HG03520 (cell line): ENCODE data around the gene KLK11.
"Not testable (repeated sequence)": the region's sequence is repeated elsewhere in the genome, so short reads cannot be mapped to it uniquely, and the experiment has no call there.

Experiments
- ATAC-seq: cut with Tn5 transposase; IDR thresholded peaks from one replicate; pipeline ENCODE4 v1.9.1; 2021; ENCODE audit warnings: mild to moderate bottlenecking, moderate library complexity; ENCODE audit not compliant: unreplicated experiment

The KLK11 gene

DNA sequence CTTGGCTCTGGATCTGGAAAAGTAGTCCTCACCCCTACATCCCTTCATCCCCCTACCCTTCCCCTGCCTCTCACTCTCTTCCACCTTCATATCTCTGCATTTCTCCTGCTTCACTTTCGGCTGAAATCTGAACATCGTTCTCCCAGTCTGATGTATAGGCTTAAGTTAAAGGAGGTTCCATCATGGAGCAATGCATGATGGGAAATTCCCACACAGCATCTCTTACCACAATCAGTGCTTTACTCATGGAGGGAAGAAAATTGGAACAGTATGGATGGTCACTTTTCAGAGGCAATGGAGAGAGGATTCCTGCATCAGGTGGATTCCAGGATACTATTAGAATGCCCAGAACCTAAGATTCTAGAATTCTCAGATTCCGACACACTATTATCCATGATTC is 18.9 kb downstream of the KLK11 start:
- no peak for ATAC-seq

DNA sequence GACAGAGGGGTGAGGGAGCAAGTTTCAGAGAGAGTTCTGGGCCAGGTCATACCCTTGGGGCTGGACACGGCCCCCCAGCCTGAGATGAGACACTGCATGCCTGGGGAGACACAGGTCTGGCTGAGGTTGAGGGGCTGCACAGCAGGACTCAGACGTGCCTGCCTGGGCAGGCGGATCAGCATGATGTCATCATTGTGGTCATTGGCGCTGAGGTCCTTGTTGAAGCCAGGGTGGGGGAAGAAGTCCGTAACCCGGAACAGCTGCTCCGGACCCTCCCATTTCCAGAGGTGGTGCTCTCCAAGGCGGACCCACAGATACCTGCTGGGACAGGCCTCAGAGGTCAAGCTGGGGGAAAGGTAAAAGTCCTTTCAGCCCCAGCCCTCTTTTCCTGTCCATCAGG is 20.0 kb downstream of the KLK11 start:
- ATAC-seq: no peak

DNA sequence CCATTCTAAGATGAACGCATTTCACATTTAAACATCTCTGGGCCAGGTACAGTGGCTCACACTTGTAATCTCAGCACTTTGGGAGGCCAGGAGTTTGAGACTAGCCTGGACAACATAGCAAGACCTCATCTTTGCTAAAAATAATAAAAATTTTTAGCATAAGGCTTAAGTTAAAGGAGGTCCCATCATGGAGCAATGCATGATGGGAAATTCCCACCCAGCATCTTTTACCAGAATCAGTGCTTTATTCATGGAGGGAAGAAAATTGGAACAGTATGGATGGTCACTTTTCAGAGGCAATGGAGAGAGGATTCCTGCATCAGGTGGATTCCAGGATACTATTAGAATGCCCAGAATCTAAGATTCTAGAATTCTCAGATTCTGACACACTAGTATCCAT is 21.2 kb downstream of the KLK11 start:
- no peak for ATAC-seq

DNA sequence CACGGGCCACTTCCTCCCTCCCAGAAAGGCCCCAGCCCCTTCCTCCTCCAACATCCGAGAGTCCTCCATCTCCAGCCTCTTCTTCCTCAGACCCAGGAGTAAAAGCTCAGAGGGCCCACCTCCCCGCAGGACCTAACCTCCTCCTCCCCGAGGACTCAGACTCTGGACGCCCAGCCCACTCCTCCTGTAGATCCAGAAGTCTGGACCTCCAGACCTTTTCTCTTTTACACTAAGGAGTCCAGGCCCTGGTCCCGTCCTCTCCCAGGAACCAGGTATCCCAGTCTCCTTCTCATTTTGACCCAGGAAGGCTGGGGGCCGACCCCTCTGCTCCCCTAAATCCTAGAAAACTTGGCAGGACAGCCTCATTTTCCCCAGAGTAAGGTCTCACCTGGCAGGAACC is 23.1 kb downstream of the KLK11 start:
- ATAC-seq: no peak

DNA sequence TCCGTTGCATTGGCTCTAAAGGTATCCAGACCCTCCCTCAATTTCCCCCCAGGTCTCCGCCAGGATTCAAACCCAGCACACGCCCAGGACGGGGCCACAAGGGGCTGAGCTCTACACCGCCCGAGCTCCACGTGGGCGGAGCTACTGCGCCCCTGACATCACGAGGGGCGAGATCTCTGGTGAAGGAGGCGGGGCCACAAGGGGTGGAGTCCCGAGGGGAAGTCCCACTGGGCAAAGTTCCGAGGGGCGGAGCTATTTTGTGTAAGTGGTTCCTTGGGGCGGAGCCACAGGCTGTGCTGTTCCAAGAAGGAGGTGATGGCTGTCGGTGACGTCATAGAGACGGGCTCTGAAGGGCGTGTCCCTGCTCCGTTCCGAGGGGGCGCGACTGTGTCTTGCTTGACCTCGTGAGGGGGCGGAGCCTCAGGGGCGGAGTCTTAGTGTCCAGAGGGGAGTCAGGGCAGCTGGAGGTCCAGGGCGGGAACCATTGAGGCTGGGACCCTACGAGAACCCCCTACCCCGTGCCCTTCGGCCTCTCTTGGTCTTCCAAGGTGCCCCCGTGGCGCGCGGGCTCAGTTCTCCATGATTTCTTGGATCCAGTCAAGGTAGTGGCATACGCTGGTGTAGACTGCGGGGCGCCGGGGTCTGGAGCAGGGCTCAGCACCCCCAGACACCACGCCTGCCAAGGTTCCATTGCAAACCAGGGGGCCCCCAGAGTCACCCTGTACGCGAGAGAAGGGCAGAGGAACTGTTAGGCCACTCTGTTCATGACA is 23.7 kb downstream of the KLK11 start:
- ATAC-seq: no peak

DNA sequence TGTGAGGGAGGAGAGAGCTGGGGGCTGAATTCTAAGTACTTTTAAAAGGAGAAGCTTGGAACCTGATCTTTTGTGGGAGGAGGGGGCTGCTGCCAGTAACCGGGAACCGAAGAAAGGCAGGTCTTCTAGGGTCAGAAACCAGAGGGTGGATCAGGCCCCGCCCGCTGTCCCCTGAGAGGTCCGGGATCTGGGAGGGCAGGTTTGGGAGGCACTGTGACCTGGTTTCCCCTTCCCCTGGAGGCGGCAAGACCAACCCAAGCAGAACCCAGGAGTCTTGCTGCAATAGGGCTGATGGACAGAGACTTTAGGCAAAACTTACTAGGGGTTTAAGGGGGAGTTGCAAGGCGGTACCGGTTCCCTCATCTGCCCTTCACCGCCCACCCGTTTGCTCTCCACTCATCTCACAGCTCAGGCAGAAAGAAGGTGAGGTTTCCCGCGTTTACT is 24.3 kb downstream of the KLK11 start:
- no peak for ATAC-seq

DNA sequence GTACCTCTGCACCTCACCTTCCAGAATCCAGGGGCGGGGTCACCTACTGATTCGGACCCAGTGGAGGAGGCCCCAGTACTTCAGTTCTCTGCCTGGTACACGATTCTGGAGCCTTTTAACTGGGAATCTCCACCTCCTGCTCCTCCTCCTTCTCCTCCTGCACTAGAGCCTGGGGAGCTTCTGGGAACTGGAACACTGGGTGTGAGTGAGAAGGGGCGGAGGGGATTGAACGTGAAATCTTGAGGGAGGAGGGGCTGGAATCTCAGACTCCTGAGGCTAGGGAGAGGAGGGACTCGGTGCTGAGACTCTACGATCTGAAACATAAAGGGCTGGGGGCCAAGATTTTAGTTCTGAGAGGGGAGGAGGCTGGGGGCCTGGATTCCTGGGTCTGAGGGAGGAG is 24.9 kb downstream of the KLK11 start, which contains the start of gene KLK8:
Gene KLK8 (minus strand): TSS at position 90 of the 400 bp plus-strand sequence. CDS start 437 bp downstream, outside the sequence.
- no peak for ATAC-seq

DNA sequence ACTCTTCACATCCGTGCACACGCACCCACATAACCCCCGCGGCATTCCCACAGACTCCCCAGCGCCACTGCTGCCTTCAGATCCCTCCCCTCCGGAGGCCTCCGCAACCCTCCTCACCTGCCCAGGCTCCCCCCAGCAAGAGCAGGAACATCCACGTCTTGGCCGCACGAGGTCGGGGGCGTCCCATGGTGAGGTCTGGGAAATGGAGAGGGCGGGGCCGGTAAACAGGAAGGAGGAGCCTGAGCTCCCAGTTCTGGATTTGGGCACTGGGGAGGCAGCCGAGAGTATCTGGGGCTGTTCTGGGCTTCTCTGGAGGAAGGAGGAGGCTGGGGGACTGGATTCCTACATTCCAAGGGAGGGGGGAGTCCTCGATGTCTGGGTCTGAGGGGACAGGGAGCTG is 25.4 kb downstream of the KLK11 start:
- ATAC-seq: no peak

DNA sequence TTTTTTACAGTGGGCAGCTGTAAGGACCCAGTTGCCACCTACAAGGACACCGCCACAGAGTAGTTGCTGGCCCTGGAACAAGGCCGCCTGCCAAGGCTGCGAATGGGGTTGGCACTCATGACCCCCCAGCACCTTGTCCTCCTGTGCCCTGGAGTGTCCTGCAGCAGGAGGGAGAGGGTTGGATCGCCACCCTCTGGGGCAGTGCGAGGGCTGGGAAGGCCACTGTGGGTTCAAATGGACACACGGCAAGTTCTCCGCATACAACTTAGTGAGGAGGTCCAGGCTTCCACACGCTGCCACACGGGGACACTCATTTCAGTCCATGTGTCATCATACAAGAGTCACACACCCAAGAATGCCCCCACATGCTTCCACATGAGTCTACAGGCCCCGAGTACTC is 26.0 kb downstream of the KLK11 start:
- no peak for ATAC-seq

DNA sequence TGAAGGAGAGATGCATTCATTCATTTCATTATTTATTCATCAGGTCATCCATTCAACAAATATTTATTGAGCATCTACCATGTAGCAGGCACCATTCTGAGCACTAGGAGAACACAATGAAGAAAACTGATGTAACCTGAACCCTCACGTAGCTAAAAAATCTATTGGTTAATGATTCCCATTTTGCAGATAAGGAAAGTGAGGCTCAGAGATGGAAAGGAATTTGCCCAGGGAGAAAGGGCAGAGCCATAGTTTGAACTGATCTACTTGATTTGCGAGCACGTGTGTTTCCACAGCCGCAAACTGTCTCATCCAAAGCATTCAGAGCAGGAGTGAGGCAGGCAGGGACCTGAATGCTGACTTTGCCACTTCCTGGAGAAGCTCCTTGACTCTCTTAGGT is 27.7 kb downstream of the KLK11 start:
- no peak for ATAC-seq

DNA sequence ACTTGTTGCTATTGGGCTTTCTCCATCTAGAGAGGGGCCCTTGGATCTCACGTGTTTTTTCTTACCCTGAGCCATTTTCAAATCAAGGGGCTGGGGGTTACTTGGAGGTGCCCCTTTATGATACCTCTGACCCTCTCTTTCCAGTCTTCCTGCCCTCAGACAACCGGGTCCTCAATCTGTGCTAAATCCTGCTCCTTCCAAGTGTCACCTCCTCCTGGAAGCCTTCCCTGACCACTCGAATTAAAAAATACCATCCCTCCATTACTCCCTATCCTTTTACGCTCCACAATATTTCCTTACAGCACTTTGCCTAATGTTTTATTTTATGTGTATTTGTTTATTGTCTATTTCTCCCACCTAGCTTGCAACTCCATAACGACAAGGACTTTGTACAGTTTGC is 28.4 kb downstream of the KLK11 start:
- no peak for ATAC-seq

DNA sequence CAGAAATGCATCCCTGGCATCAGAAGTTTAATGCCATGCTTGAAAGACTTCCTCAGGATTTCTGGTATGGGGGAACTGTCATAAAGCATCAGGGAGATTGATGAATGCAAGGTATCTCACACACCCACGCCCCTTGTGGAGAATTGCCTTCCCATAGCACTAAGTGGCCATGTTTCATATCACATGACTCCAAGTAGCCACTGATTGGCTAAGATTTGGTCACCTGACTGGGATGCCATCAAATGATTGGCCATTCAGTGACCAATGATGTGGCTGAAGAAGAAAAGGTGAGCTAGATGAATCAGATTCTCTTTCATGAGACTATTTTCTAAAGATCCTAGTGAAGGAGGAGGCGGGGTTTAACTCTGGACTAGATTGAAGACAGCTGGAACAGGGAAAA is 32.3 kb downstream of the KLK11 start:
- ATAC-seq: no peak

DNA sequence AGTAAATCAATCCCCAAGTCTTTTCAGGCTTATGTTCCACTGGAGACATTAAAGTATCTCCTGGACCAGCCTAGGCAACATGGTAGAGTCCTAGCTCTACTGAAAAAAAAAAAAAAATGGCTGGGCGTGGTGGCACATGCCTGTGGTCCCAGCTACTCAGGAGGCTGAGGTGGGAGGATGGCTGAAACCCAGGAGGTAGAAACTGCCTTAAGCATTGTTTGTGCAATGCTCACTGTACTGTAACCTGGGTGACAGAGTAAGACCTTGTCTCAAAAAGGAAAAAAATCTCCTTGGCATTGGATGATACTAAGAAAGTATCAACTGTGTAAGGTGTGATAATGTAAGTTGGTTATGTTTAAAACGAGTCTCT is 33.8 kb downstream of the KLK11 start:
- ATAC-seq: no peak

DNA sequence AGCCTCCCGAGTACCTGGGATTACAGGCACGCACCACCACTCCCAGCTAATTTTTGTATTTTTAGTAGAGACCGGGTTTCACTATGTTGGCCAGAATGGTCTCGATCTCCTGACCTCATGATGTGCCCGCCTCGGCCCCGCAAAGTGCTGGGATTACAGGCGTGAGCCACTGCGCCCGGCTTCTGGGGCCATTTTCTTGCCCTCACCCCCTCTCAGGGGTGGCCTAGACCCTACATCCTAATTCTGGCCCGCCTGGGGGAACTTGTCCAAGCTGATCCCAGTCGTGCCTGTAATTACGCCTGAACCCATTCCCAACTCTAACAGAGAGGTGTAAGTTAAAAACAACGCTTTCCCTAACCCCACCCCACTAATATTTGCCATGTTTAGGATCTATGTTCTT is 42.0 kb downstream of the KLK11 start:
- not testable (repeated sequence) for ATAC-seq

DNA sequence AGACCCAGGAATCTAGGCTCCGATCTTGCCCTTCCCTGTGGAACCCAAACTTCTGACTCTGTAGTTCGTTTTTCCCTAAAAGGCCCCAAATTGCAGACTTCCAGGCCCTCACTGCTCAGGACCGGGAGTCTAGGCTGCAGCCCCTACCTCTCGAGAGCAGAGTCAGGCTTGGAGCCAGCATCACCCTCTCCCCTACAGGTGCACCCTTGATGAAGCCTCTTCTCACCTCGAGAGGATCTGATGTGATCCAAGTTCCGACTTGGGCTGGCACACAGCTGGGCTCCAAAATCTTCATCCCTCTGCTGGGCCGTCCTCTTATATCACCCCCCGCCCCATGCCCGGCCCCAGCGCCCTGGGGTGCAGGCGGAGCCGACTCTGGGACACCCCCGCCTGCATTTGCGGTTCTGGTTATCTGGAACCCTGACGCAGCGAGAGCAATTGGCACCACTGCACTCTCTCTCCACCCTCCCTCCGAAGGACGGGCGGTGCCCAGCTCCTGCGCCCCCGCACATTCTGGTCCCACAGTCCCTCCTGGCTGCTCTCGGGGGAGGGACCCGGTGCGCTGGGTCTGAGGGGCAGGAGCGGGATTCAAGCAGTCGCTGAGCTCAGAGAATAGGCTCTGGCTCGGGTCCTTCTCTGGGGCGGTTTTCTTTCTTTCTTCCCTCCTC is 42.7 kb downstream of the KLK11 start, which contains the start of gene KLK7:
Gene KLK7 (minus strand): TSS at position 293 of the 668 bp plus-strand sequence. CDS start 1,518 bp downstream, outside the sequence.
- ATAC-seq: no peak

DNA sequence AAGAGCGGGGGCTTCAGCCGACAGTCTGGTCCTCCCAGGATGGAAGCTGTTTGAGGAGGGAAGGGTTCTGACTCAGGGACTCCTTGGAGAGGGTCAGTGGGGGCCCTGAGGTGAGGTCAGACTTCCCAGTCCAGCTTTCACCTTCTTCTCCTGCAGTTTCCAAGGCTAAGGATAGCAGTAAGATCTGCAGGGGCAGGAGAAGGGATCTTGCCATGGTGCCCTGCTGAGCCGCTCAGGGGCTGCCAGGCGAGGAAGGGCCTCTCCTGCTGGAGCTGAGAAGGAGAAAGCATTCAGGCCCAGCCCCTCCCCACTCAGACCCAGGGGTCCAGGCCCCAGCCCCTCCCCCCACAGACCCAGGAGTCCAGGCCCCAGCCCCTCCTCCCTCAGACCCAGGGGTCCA is 44.2 kb downstream of the KLK11 start:
- ATAC-seq: no peak

DNA sequence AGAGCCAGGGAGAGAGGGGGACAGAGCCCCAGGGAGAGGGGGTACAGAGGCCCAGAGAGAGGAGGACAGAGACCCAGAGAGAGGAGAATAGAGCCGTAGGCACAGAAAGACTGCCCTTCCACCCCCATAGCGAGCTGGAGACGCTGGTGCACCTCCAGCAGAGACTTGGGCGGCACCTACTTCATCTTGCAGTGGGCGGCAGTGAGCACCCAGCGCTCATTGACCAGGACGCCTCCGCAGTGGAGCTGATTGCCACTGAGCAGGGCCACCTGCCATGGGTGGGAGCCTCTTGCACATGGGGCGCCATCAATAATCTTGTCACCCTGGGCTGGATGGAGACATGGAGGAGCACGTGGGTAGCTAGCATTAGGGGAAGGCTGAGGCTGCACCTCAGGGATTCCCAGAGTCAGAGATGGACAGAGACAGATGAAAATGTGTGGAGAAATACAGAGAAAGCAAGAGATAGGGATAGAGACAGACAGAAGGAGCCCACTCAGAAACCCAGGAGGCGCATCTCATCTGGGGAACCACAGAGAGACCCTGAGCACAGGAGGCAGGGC is 44.7 kb downstream of the KLK11 start:
- ATAC-seq: no peak

DNA sequence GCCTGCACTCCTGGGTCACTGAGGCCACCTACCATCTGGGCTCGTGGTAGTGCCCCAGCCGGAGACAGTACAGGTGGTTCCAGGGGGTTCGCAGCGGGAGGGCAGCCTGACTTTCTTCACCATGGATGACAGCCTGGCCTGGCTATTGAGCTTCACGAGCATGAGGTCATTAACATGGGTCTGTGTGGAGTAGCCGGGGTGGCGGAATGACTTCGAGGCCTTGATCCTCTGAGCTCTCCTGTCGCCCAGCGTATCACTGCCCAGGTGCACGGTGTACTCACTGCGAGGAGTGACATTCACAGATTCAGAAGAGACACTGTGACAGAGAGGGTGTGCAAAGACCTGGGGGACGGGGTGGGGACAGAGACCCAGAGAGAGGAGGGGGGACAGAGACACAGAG is 46.2 kb downstream of the KLK11 start:
- ATAC-seq: no peak

DNA sequence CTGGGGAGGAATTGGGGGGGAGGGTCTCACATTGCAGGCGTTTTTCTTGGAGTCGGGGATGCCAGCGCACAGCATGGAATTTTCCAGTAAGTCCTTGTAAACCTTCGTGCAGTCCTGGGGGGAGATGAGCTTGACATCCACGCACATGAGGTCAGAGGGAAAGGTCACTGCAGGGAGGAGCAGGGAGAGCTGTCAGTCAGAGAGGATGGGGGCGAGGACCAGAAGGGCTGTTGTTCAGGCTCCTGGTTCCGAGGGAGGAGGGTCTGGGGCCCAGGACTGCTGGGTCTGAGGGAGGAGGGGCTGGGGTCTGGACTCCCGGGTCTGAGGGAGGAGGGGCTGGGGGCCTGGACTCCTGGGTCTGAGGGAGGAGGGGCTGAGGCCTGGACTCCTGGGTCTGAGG is 46.7 kb downstream of the KLK11 start:
- ATAC-seq: no peak

DNA sequence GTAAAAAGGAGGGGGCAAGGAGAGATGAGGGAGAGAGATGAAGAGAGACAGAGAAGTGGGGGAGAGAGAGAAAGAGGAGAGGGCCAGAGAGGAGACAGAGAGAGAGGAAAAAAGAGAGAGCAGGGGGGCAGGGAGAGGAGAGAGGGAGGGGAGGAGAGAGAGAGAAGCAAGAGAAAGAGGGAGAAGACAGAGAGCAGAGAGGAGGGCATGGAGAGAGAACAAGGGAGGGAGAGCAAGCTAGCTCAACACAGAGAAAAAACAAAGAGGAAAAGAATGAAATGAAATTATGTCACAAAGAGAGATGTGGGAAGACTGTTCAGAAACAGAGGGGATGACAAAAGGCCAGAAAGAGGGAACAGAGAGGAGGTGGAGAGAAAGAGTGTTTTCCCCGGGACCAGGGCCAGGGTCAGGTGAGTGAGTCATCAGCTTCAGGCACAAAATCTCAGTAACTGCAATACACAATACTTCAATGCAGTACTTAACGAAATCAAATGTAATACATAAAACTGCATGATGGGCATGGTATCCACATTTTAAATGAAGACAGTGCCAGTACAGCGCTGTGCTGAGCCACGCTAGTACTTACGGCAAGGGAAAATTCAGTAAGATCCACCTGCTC is 47.5 kb downstream of the KLK11 start:
- no peak for ATAC-seq

DNA sequence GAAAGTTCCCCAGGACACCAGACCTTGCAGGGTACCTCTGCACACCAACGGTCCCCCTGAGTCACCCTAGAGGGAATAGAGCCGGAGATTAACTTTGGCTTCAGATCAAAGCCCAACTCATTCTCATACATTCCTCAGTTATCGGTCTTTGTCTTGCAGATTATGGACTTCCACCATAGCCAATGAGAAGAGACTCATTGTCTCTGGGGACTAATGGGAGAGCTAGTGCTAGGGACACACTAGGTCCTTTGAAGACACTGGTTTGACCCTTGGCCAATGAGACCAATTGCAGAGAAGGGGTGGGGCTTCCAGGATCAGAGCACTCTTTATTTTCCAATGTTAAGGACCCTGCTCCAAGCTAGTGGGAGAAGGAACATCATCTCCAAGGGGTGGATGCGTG is 48.8 kb downstream of the KLK11 start:
- ATAC-seq: no peak

DNA sequence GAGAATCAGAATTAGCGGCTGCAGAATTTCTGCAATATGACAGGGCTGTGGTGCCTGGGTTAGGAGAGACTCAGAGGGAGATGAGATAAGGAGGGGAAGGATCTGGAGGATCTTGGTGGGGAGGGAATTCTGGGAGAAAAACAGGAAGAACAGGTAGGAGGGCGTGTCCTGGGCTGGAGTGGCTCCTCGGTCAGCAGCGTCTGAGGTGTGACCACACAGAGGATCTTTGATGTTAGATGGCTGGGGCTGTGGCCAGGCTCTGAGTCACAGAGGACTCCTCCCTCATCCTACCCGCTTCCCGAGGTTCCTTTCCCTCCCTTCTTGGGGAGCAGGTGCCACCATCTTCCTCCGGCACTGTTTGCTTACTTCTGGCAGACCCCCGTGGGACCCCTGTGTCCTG is 50.6 kb downstream of the KLK11 start:
- no peak for ATAC-seq
